Measurements from ENCODE around the gene MTERF2. TPM values are rescaled to one million over a fixed set of nuclear protein-coding genes. Genes with fewer than 3 reads are reported as not detected.

The MTERF2 gene
- total RNA-seq, 4 donors from 2014 or later, result 3.8 to 31.5 (median 18.6) TPM

- H3K4me3 ChIP-seq, result no peak overlapping the region
- TF ChIP-seq CTCF (IDR thresholded peaks at IDR 0.05) (no peak), POLR2A (IDR thresholded peaks at IDR 0.05) (no peak)
- peaks cover 0 to 5% of the 10 kb centered on the region in 2 donors for H3K4me1 ChIP-seq
- DNase-seq, result no peak
- H3K27me3 ChIP-seq, result no peaks in the 10 kb centered on the region
- H3K27ac ChIP-seq, result no peak overlapping the region
- no peaks in the 10 kb centered on the region for H3K9me3 ChIP-seq
- intact Hi-C loops (cut with DNase I; ENCODE audit: low total_unique reads), result no loop called here
- H3K36me3 ChIP-seq, result no peaks in the 10 kb centered on the region
Observed at GRCh38 chr12:106975993-106976658, 10.8 kb downstream of the MTERF2 start.

GRCh38 chr12:106975098-106975497 lies 11.8 kb downstream of the MTERF2 start:
- intact Hi-C loops (cut with DNase I; ENCODE audit: low total_unique reads), result no loop called here
- H3K4me1 ChIP-seq, result peaks cover 0 to 5% of the 10 kb centered on the region in 2 donors
- H3K4me3 ChIP-seq, result no peak overlapping the region
- no peak for TF ChIP-seq CTCF (IDR thresholded peaks at IDR 0.05)
- TF ChIP-seq POLR2A (IDR thresholded peaks at IDR 0.05), result no peak
- no peak overlapping the region for H3K27ac ChIP-seq
- H3K9me3 ChIP-seq, result no peaks in the 10 kb centered on the region
- H3K27me3 ChIP-seq, result no peaks in the 10 kb centered on the region
- no peaks in the 10 kb centered on the region for H3K36me3 ChIP-seq
- no peak for DNase-seq

GRCh38 chr12:106974511-106974910 lies 12.4 kb downstream of the MTERF2 start:
- H3K27ac ChIP-seq, result no peak overlapping the region
- DNase-seq, result no peak
- peaks cover 0 to 5% of the 10 kb centered on the region in 2 donors for H3K4me1 ChIP-seq
- no peaks in the 10 kb centered on the region for H3K36me3 ChIP-seq
- H3K4me3 ChIP-seq, result no peak overlapping the region
- no peaks in the 10 kb centered on the region for H3K9me3 ChIP-seq
- no peak for TF ChIP-seq CTCF (IDR thresholded peaks at IDR 0.05)
- TF ChIP-seq POLR2A (IDR thresholded peaks at IDR 0.05), result no peak
- no peaks in the 10 kb centered on the region for H3K27me3 ChIP-seq
- intact Hi-C loops (cut with DNase I; ENCODE audit: low total_unique reads), result no loop called here

GRCh38 chr12:106973545-106973944 lies 13.4 kb downstream of the MTERF2 start:
- Histone ChIP-seq H3K36me3 (no peaks in the 10 kb centered on the region), H3K4me1 (peaks cover 0 to 5% of the 10 kb centered on the region in 2 donors), H3K27me3 (no peaks in the 10 kb centered on the region), H3K4me3 (no peak overlapping the region), H3K9me3 (no peaks in the 10 kb centered on the region), H3K27ac (no peak overlapping the region)
- TF ChIP-seq POLR2A (IDR thresholded peaks at IDR 0.05) (no peak), CTCF (IDR thresholded peaks at IDR 0.05) (no peak)
- intact Hi-C loops (cut with DNase I; ENCODE audit: low total_unique reads), result no loop called here
- DNase-seq, result no peak

GRCh38 chr12:106971065-106971464 lies 15.9 kb downstream of the MTERF2 start:
- H3K9me3 ChIP-seq, result no peaks in the 10 kb centered on the region
- TF ChIP-seq CTCF (IDR thresholded peaks at IDR 0.05) (no peak), POLR2A (IDR thresholded peaks at IDR 0.05) (no peak)
- H3K27ac ChIP-seq, result no peak overlapping the region
- H3K4me1 ChIP-seq, result peaks cover 0 to under 1% of the 10 kb centered on the region in 2 donors
- DNase-seq, result no peak
- H3K27me3 ChIP-seq, result no peaks in the 10 kb centered on the region
- intact Hi-C loops (cut with DNase I; ENCODE audit: low total_unique reads), result no loop called here
- H3K36me3 ChIP-seq, result no peaks in the 10 kb centered on the region
- H3K4me3 ChIP-seq, result no peak overlapping the region
